Measurements from ENCODE around the gene RINT1. TPM values are rescaled to one million over a fixed set of nuclear protein-coding genes. Genes with fewer than 3 reads are reported as not detected.
"Not testable (repeated sequence)": the region's sequence is repeated elsewhere in the genome, so short reads cannot be mapped to it uniquely, and the experiment has no call there.

The RINT1 gene
- total RNA-seq, 1 donor from 2014 or later: 28.1 TPM

- peaks cover 27% of the 10 kb centered on the region for H3K36me3 ChIP-seq (ENCODE audit: insufficient read depth, low read length)
- Mint-ChIP-seq H3K27ac (ENCODE audit: unreplicated experiment) (no peak overlapping the region), H3K36me3 (ENCODE audit: low read depth, unreplicated experiment) (peaks cover 16% of the 10 kb centered on the region), H3K4me1 (ENCODE audit: low read depth, unreplicated experiment) (peaks cover 10% of the 10 kb centered on the region), H3K27me3 (ENCODE audit: low read depth, unreplicated experiment) (no peaks in the 10 kb centered on the region), H3K9me3 (ENCODE audit: unreplicated experiment) (no peaks in the 10 kb centered on the region), H3K4me3 (ENCODE audit: unreplicated experiment) (no peak overlapping the region)
- no peak overlapping the region for H3K4me2 ChIP-seq (ENCODE audit: low read length)
- no peaks in the 10 kb centered on the region for H3K9me3 ChIP-seq (ENCODE audit: insufficient read depth, low read depth, low read length)
- no peak overlapping the region for H3K9ac ChIP-seq (ENCODE audit: low read length)
- DNase-seq (ENCODE audit: low read depth) (no peak), FAIRE-seq (no peak)
- no peak overlapping the region for H3K4me3 ChIP-seq (ENCODE audit: insufficient read depth, low read depth, low read length)
- no peak for TF ChIP-seq EZH2 (IDR thresholded peaks at IDR 0.05; ENCODE audit: insufficient read depth, low read length)
- H3K27ac ChIP-seq (ENCODE audit: low read depth, low read length): no peak overlapping the region
- no peak overlapping the region for H2AFZ ChIP-seq (ENCODE audit: low read depth, low read length)
- H3K79me2 ChIP-seq (ENCODE audit: insufficient read depth, low read length): no peaks in the 10 kb centered on the region
- H4K20me1 ChIP-seq (ENCODE audit: insufficient read depth, low read length): peaks cover 2% of the 10 kb centered on the region
- no peaks in the 10 kb centered on the region for H3K27me3 ChIP-seq (ENCODE audit: insufficient read depth, low read length)
- peaks cover under 1% of the 10 kb centered on the region for H3K4me1 ChIP-seq (ENCODE audit: insufficient read depth, low read length)
Observed at GRCh38 chr7:105502173-105502572, 29.8 kb upstream of the RINT1 start.

DNA sequence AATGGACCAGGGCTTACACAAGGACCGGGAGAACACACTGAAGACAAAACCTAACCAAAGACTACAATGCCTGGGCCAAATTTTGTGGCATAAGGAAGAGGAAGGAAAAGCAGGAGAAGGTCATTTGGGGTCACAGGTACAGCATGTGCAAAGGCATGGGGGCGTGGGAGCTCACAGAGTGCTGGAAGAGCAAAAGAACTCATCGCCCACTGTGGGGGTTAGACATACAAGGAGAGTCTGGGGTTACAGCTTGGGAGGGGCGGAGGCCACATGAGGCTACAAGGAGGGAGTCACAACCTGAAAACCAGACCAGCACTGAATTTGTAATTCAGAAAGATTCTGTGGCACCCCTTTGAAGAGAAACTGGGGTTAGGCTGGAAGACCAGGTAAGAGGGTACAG lies 19.6 kb upstream of the RINT1 start:
- H3K27me3 Mint-ChIP-seq (ENCODE audit: low read depth, unreplicated experiment): no peaks in the 10 kb centered on the region
- H3K36me3 Mint-ChIP-seq (ENCODE audit: low read depth, unreplicated experiment): peaks cover 4% of the 10 kb centered on the region
- TF ChIP-seq EZH2 (IDR thresholded peaks at IDR 0.05; ENCODE audit: insufficient read depth, low read length) (no peak), CTCF (IDR thresholded peaks at IDR 0.05; ENCODE audit: insufficient read depth, low read depth, low read length) (no peak)
- no peaks in the 10 kb centered on the region for H3K27me3 ChIP-seq (ENCODE audit: insufficient read depth, low read length)
- peaks cover 73% of the 10 kb centered on the region for H3K79me2 ChIP-seq (ENCODE audit: insufficient read depth, low read length)
- peaks cover 29% of the 10 kb centered on the region for H4K20me1 ChIP-seq (ENCODE audit: insufficient read depth, low read length)
- no peak overlapping the region for H3K27ac ChIP-seq (ENCODE audit: low read depth, low read length)
- no peak overlapping the region for H3K4me2 ChIP-seq (ENCODE audit: low read length)
- no peak overlapping the region for H3K4me3 ChIP-seq (ENCODE audit: insufficient read depth, low read depth, low read length)
- H3K9me3 ChIP-seq (ENCODE audit: insufficient read depth, low read depth, low read length): no peaks in the 10 kb centered on the region
- H3K9me3 Mint-ChIP-seq (ENCODE audit: unreplicated experiment): no peaks in the 10 kb centered on the region
- no peaks in the 10 kb centered on the region for H3K4me1 ChIP-seq (ENCODE audit: insufficient read depth, low read length)
- H3K36me3 ChIP-seq (ENCODE audit: insufficient read depth, low read length): peaks cover 4% of the 10 kb centered on the region
- no peak for FAIRE-seq
- peaks cover 10% of the 10 kb centered on the region for H3K4me1 Mint-ChIP-seq (ENCODE audit: low read depth, unreplicated experiment)
- H3K27ac Mint-ChIP-seq (ENCODE audit: unreplicated experiment): peak overlapping the region; percentile 60
- H3K4me3 Mint-ChIP-seq (ENCODE audit: unreplicated experiment): peak overlapping the region; percentile 28
- no peak for DNase-seq (ENCODE audit: low read depth)
- no peak overlapping the region for H3K9ac ChIP-seq (ENCODE audit: low read length)
- no peak overlapping the region for H2AFZ ChIP-seq (ENCODE audit: low read depth, low read length)

DNA sequence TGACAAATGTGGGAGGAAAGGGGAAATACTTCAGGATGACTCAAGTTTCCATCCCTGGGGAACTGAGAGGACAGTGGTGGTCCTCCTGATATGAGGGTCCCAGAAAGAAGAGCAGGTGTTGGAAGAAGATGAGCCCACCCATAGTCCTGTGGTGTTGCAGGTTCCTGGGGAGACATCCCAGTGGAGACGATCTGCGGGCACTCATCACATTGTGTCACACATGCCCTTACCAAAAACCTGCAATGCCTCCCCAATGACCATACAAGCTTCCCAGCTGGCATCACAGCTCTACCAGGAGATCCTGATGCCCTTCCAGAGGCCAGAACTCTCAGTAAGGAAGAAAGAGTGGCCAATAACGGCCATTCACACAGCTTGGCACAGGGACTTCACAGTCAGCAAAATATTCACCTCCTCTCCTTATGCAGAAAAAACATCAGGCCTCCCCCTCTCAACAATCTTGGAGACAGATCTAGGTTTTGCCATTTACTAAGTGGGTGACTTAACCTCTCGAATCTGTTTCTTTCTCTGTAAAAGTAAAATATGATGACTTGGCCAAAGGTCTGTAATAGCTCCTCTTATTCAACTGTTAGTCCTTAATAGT lies 19.0 kb upstream of the RINT1 start:
- Histone ChIP-seq H3K4me2 (ENCODE audit: low read length) (no peak overlapping the region), H3K27me3 (ENCODE audit: insufficient read depth, low read length) (no peaks in the 10 kb centered on the region), H3K36me3 (ENCODE audit: insufficient read depth, low read length) (peaks cover 4% of the 10 kb centered on the region), H3K9ac (ENCODE audit: low read length) (no peak overlapping the region), H3K27ac (ENCODE audit: low read depth, low read length) (no peak overlapping the region), H3K9me3 (ENCODE audit: insufficient read depth, low read depth, low read length) (no peaks in the 10 kb centered on the region), H2AFZ (ENCODE audit: low read depth, low read length) (no peak overlapping the region), H3K79me2 (ENCODE audit: insufficient read depth, low read length) (peaks cover 77% of the 10 kb centered on the region), H4K20me1 (ENCODE audit: insufficient read depth, low read length) (peaks cover 33% of the 10 kb centered on the region), H3K4me3 (ENCODE audit: insufficient read depth, low read depth, low read length) (no peak overlapping the region), H3K4me1 (ENCODE audit: insufficient read depth, low read length) (no peaks in the 10 kb centered on the region)
- H3K9me3 Mint-ChIP-seq (ENCODE audit: unreplicated experiment): no peaks in the 10 kb centered on the region
- no peak for FAIRE-seq
- no peak for DNase-seq (ENCODE audit: low read depth)
- H3K27me3 Mint-ChIP-seq (ENCODE audit: low read depth, unreplicated experiment): no peaks in the 10 kb centered on the region
- H3K36me3 Mint-ChIP-seq (ENCODE audit: low read depth, unreplicated experiment): peaks cover 3% of the 10 kb centered on the region
- peaks cover 9% of the 10 kb centered on the region for H3K4me1 Mint-ChIP-seq (ENCODE audit: low read depth, unreplicated experiment)
- no peak overlapping the region for H3K4me3 Mint-ChIP-seq (ENCODE audit: unreplicated experiment)
- no peak overlapping the region for H3K27ac Mint-ChIP-seq (ENCODE audit: unreplicated experiment)
- TF ChIP-seq EZH2 (IDR thresholded peaks at IDR 0.05; ENCODE audit: insufficient read depth, low read length) (no peak), CTCF (IDR thresholded peaks at IDR 0.05; ENCODE audit: insufficient read depth, low read depth, low read length) (no peak)

- not testable (repeated sequence) for H3K36me3 ChIP-seq (ENCODE audit: insufficient read depth, low read length); H3K27me3 Mint-ChIP-seq (ENCODE audit: low read depth, unreplicated experiment); H3K27ac ChIP-seq (ENCODE audit: low read depth, low read length); DNase-seq (ENCODE audit: low read depth); H2AFZ ChIP-seq (ENCODE audit: low read depth, low read length); H3K27me3 ChIP-seq (ENCODE audit: insufficient read depth, low read length); H3K9me3 ChIP-seq (ENCODE audit: insufficient read depth, low read depth, low read length); H3K27ac Mint-ChIP-seq (ENCODE audit: unreplicated experiment); H3K4me3 ChIP-seq (ENCODE audit: insufficient read depth, low read depth, low read length); H3K9ac ChIP-seq (ENCODE audit: low read length); H3K4me1 ChIP-seq (ENCODE audit: insufficient read depth, low read length); FAIRE-seq; H3K9me3 Mint-ChIP-seq (ENCODE audit: unreplicated experiment); H3K4me3 Mint-ChIP-seq (ENCODE audit: unreplicated experiment); H3K4me2 ChIP-seq (ENCODE audit: low read length); H3K36me3 Mint-ChIP-seq (ENCODE audit: low read depth, unreplicated experiment)
- H3K4me1 Mint-ChIP-seq (ENCODE audit: low read depth, unreplicated experiment): peaks cover 13% of the 10 kb centered on the region
- Histone ChIP-seq H4K20me1 (ENCODE audit: insufficient read depth, low read length) (peaks cover 31% of the 10 kb centered on the region), H3K79me2 (ENCODE audit: insufficient read depth, low read length) (peaks cover 75% of the 10 kb centered on the region)
Observed at GRCh38 chr7:105515610-105516009, 16.4 kb upstream of the RINT1 start.
